GM21360 (cell line): ENCODE results near the gene IGIP.
"Not testable (repeated sequence)": the region's sequence is repeated elsewhere in the genome, so short reads cannot be mapped to it uniquely, and the experiment has no call there.

ENCODE experiments used
- ATAC-seq: cut with Tn5 transposase; IDR thresholded peaks from one replicate; pipeline ENCODE4 v1.9.1; 2021; ENCODE audit warnings: mild to moderate bottlenecking, moderate library complexity; ENCODE audit not compliant: unreplicated experiment

Gene IGIP

DNA sequence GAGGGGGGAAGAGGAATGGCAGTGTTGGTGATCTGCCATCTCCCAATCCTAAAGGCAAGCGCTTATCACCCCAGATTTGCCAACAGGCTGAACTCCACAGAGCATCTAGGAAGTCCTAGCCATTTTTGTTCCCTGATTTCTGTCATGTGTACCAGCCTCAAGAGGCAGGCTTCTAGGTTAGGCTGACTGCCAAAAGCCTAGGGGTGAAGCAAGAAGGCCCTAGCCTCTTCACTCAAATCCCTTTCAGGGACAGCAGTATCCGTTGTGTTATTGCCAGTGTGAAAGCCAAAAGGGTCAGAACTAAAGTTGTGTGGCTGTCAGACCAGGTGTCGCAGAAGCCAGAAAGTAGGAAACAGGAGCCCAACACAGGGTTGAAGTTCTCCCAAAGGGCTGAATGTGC lies 14.7 kb downstream of the IGIP start:
- no peak for ATAC-seq

DNA sequence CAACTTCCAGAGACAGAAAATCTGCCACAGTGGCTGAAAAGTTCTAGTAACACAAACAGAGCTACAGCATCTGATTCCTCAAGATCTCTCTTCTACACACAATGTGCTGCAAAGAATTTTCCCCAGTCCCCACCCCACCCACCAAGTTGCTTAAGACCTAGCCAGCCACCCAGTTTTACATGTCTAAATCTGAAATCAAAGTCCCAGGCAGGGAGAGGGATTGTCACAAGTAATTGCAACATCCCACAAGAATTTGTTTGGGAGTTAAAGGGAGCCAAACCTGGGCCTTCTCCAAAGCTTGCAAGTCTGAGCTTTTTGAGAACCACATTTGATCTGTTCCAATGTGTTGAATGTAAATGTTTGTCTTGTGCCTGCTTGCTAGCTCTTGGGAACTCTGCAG lies 15.5 kb downstream of the IGIP start:
- no peak for ATAC-seq

DNA sequence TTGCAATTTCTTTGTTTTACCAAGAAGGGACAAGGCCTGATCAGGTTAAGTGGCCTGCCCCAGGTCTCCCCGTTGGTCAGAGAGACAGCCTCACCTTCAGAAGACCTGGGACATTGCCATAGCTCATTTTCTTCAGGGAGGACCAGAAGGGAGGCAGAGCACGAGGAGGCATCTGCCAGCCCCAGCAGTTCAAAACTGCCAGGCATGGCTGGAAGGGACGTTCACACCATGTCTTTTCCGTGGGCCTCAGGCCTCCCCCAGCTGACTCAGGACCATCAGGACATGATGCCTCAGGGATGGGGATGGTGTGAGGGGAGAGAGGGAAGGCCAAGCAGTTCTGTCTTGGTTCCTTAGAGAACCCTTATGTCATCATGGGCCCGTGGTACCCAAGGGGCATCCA lies 16.5 kb downstream of the IGIP start:
- ATAC-seq: no peak

DNA sequence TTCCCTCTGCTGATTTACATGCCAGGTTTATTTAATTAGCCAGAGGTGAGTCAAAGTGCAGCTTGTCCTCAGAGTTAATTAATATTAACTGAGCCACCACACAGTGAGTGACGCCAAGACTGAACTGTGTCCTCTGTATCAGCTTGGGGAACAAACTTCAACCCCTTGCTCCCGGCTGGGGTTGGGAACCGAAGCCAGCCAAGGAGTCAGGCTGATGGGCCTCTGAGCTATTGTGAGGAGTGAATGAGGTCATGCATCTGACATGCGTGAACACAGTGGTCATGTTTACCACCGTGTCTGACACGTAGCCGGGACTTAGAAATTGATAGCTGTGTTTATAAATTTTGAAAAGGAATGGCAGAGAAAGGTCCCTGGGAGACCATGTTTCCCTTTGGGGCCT lies 17.1 kb downstream of the IGIP start:
- no peak for ATAC-seq

DNA sequence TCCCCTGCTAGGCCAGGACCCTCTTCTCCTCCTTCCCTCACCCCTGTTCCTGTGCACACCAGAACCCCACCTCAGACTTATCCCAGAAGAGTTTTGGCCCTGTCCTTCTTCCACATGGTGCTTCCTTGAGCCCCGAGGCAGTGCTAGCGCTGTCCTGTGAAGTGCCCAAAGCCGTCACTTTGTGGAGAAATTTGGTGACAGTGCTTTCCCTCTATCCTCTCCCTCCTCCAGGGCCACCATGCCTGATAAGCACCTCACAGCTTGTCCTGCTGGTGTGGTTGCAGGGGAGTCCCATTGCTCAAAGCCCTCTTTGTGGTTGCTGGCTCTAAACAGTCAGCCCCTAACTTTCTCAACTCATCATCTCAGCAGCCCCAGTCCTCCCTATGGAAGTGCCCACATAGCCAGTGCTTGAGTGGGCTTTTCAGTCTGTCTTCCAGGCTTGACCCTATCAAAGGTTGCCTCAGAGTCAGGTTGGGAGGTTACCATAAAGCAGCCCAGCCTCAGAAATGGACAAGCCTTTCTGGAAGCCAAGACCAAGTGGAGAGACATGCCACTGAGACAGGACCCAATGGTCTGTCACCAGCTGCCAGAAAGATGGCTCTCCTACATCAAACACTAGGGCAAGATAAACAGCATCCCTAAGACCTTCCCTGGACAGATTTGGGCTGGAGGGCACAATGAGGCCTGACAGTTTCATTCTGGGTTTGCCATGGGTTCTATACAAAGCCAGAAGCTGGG lies 18.0 kb downstream of the IGIP start:
- no peak for ATAC-seq

GRCh38 chr5:140145256-140145655 lies 19.5 kb downstream of the IGIP start:
- ATAC-seq: no peak

GRCh38 chr5:140145818-140146522 lies 20.2 kb downstream of the IGIP start:
- peak; percentile 69 for ATAC-seq

- ATAC-seq: no peak
Measured at GRCh38 chr5:140146523-140146842, 20.7 kb downstream of the IGIP start.

DNA sequence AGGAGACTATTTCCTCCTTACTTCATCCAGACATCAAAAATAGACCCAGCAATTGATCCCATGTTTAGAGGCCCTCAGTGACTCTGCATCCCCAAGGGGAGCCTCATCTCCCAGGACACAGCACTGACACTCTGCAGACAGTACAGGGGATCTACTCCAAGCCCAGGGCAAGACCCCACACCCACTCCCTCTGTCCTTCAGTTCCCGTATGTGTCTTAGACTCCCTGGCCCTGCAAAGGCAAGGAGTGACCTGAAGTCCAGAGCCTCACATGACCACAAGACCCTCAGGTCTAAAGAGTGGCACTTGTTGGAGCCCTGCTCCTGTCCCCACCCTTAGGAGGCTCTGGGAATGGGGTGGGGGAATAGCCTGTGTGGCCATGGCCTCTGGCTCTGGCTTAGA lies 21.7 kb downstream of the IGIP start:
- no peak for ATAC-seq

- ATAC-seq: no peak
Measured at GRCh38 chr5:140148508-140148907, 22.8 kb downstream of the IGIP start.

GRCh38 chr5:140150201-140150600 lies 24.5 kb downstream of the IGIP start:
- no peak for ATAC-seq

GRCh38 chr5:140151144-140152021 lies 25.6 kb downstream of the IGIP start:
- no peak for ATAC-seq

GRCh38 chr5:140152022-140152999 lies 26.6 kb downstream of the IGIP start:
- no peak for ATAC-seq

DNA sequence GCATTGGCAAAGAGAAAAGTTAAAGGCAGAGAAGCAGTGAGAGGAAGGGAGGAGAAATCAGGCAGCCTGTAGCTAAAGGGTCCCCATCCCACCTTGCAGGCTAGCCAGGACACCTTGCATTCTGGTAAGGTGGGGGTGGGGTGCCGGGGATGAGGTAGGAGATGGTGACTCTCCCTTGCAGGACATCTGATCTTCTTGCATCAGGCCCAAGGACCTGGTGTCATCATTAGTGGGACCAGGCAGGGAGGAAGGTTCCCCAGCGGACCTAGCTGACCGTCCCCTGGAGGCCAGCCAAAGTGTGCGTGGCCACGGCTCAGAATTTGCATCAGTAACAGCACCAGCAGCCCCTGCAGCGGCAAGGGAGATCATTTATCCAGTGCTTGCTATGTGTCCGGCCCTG lies 27.5 kb downstream of the IGIP start:
- no peak for ATAC-seq

GRCh38 chr5:140153905-140154304 lies 28.2 kb downstream of the IGIP start:
- no peak for ATAC-seq

- not testable (repeated sequence) for ATAC-seq
Measured at GRCh38 chr5:140154710-140155381, 29.1 kb downstream of the IGIP start.

DNA sequence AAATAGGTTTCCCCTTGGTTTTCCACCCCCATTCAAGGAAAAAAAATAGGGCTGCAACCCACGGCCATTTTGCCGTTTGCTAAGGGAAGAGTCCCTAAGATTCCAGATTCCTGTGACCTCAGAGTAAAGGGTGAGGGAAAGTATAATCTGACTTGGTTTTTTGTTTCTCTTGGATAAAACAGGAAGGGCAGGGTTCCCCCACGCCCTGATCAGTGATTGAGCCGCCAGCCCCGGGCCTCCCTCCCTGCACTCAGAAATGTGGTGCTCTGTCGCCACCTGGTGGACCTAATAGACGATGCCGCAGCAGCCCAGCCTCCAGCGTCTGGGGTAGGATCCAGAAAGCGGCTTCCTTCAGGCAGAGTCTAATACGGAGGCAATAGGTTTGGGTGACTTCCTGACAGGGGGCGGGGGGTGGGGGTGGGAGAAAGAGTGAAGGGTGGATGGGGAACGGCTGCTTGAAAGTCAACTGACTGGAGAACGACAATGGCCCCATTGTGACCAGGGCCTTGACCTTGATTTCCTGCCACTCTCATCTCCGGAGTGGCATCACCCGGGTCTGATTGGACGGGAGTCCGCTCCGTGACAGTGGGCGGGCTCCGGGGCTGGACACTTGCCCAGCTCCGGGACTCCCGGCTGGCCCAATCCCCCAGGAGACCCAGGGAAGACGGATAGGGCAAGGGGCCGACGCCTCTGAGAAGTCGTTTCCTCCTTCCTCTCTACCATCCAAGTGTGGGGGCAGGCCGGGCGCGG lies 31.5 kb downstream of the IGIP start:
- peak; percentile 93 for ATAC-seq

GRCh38 chr5:140159014-140159927 lies 33.5 kb downstream of the IGIP start:
- no peak for ATAC-seq
